Heart right ventricle (tissue), 16 donors: Measurements from ENCODE around the gene HSPA1L. TPM values are rescaled to one million over a fixed set of nuclear protein-coding genes. Genes with fewer than 3 reads are reported as not detected.

Source experiments
- ATAC-seq, 8 donors: fragments of 200-7000 bp; cut with Tn5 transposase; one replicate each; pipeline ENCODE4 v1.9.1; 2020; ENCODE audit warnings: mild to moderate bottlenecking in 8 of 8, moderate library complexity in 8 of 8, moderate number of reproducible peaks in 1 of 8
- DNase-seq, 2 donors: peaks; one replicate each; pipeline ENCODE4 v3.0.0-alpha.2; 2020
- H3K27ac ChIP-seq, 10 donors: fragments of 200-600 bp; sonication (generic) in 2 of 10; one replicate each; pipeline versions ENCODE4 v1.5.0 to v1.8.0; 2020 to 2022; ENCODE audit warnings: mild to moderate bottlenecking in 3 of 10
- H3K27me3 ChIP-seq, 7 donors: fragments of 200-600 bp; one replicate each; pipeline ENCODE4 v1.8.0; 2021 to 2022; ENCODE audit warnings: mild to moderate bottlenecking in 2 of 7
- H3K36me3 ChIP-seq, 9 donors: fragments of 200-600 bp; sonication (generic) in 1 of 9; one replicate each; pipeline versions ENCODE4 v1.5.0 to v1.8.0; 2020 to 2022; ENCODE audit warnings: mild to moderate bottlenecking in 2 of 9
- H3K4me1 ChIP-seq, 9 donors: fragments of 200-600 bp; sonication (generic) in 1 of 9; one replicate each; pipeline versions ENCODE4 v1.5.0 to v1.8.0; 2020 to 2022; ENCODE audit warnings: mild to moderate bottlenecking in 4 of 9
- H3K4me3 ChIP-seq, 10 donors: fragments of 200-600 bp; sonication (generic) in 2 of 10; one replicate each; pipeline versions ENCODE4 v1.5.0 to v1.8.0; 2020 to 2022; ENCODE audit warnings: mild to moderate bottlenecking in 7 of 10, moderate library complexity in 2 of 10
- H3K9me3 ChIP-seq, 11 donors: fragments of 200-600 bp in 10 of 11; sonication (generic) in 2 of 11; one replicate each; pipeline versions ENCODE4 v1.5.0 to v1.8.0; 2013 to 2022; ENCODE audit warnings: mild to moderate bottlenecking in 2 of 11, control low read depth in 1 of 11, moderate library complexity in 1 of 11
- CTCF ChIP-seq, 9 donors: fragments of 200-600 bp; sonication (generic) in 2 of 9; IDR thresholded peaks; one replicate each; pipeline versions ENCODE4 v1.5.0 to v1.8.0; 2021 to 2022; ENCODE audit warnings: antibody characterized with exemption in 9 of 9, mild to moderate bottlenecking in 5 of 9, moderate library complexity in 1 of 9
- WGBS, 2 donors: extraction: QIAGEN DNeasy Blood & Tissue Kit; methylation state at CpG; one replicate each; pipeline ENCODE4 v1.1.7; 2013; ENCODE audit warnings: inconsistent platforms in 1 of 2; 5-methylcytosine and 5-hydroxymethylcytosine counted together
- intact Hi-C, 10 donors: fragments of 100-400 bp; cut with DNase I; formaldehyde crosslinking; loops; one replicate each; pipeline versions ENCODE4 v1.11.1 to v1.14.2; 2022
- polyA plus RNA-seq, 2 donors: library from polyadenylated mRNA; stranded (reverse); fragments of 200-250 nt; gene quantifications; one replicate each; pipeline ENCODE4 v1.2.3, GENCODE V29; 2013
- total RNA-seq, 10 donors: library from RNA; stranded (reverse); fragmentation: NEBNext Ultra II Directional in 3 of 10; extraction: Animal tissue kit (Norgen Biotek cat#: 25700) in 3 of 10; gene quantifications; one replicate each; pipeline versions ENCODE4 v1.2.1 to v1.2.4, GENCODE V29; 2021 to 2023
- donor health status: Arrhythmogenic right ventricular cardiomyopathy.
- donor health status: ischemic (EF 13 %, LVEDD 7.1; RV severe dilation, severe dysfunction).
- donor health status: healthy with polysubstance abuse.
- donor health status: DM: no; HTN: yes; CAD: no.
- donor health status: DM: no; HTN: no; CAD: no.
- donor health status: ischemic (EF 25% LVEDD 6.9; RV normal size, moderate dysfunction).
- donor health status: ischemic (EF 25% LVEDD 5.7; RV mildly dilated, moderate dysfunction).
- donor health status: healthy.
- donor health status: DM: yes; HTN: yes; CAD: no.
- donor health status: Ischemic cardiomyopathy.
- donor health status: ischemic (EF 35%, LVEDD 5.7; RV mildly dilated, moderate dysfunction).
- donor health status: nonischemic (EF 11% LVEDD 7.7; RV severe dilation, severe dysfunction).
- donor health status: DM: yes; HTN: yes; CAD: no.
- donor health status: PGD.
- donor health status: ischemic (EF 29% LVEDD 5.4; RV normal size, mild dysfunction).
- donor health status: nonischemic (EF 23%, LVEDD 6.1; RV moderate dilation, normal function).

The HSPA1L gene
- total and polyA plus RNA-seq, 12 donors, result 0.80 to 2.9 (median 1.8) TPM

- WGBS, 2 donors, result 37 to 38% methylated on average over 14 of the region's 14 CpGs
- ATAC-seq (peak in 2 of 8 donors; percentile 1 to 9), DNase-seq (no peak)
- Histone ChIP-seq H3K27me3 (no peaks in the 10 kb centered on the region), H3K27ac (peak overlapping the region in 9 of 10 donors; percentile 41 to 83 (median 77)), H3K36me3 (peaks cover 0 to 39% (median 14%) of the 10 kb centered on the region in 9 donors), H3K4me3 (peak overlapping the region in 8 of 10 donors; percentile 13 to 47 (median 36)), H3K4me1 (peaks cover 7 to 23% (median 13%) of the 10 kb centered on the region in 9 donors), H3K9me3 (no peaks in the 10 kb centered on the region)
- intact Hi-C loops, result loop anchor here in 4 of 10 donors (5.0 to 10.0 kb wide), 3 partner anchors 56 to 61 kb away; no protein-coding TSS in a partner anchor
- TF ChIP-seq CTCF (IDR thresholded peaks at IDR 0.05), result no peak
These were observed 38.5 kb downstream of the HSPA1L start for GRCh38 chr6:31776485-31776988.

- intact Hi-C loops, result loop anchor here in 4 of 10 donors (5.0 to 10.0 kb wide), 3 partner anchors 56 to 61 kb away; no protein-coding TSS in a partner anchor
- 89 to 94% methylated on average over 32 of the region's 32 CpGs for WGBS, 2 donors
- Histone ChIP-seq H3K4me3 (no peak overlapping the region), H3K27me3 (no peaks in the 10 kb centered on the region), H3K9me3 (no peaks in the 10 kb centered on the region), H3K27ac (peak overlapping the region in 7 of 10 donors; percentile 68 to 83 (median 80)), H3K36me3 (peaks cover 0 to 32% (median 10%) of the 10 kb centered on the region in 9 donors), H3K4me1 (peaks cover 7 to 23% (median 13%) of the 10 kb centered on the region in 9 donors)
- DNase-seq (no peak), ATAC-seq (no peak)
- TF ChIP-seq CTCF (IDR thresholded peaks at IDR 0.05), result no peak
These were observed 39.2 kb downstream of the HSPA1L start for GRCh38 chr6:31775633-31776484.

- peaks cover 7 to 23% (median 13%) of the 10 kb centered on the region in 9 donors for H3K4me1 ChIP-seq
- TF ChIP-seq CTCF (IDR thresholded peaks at IDR 0.05), result no peak
- WGBS, 2 donors, result 79 to 81% methylated on average over 4 of the region's 4 CpGs
These were observed 39.9 kb downstream of the HSPA1L start for GRCh38 chr6:31775184-31775583.

GRCh38 chr6:31771992-31772358, 43.1 kb downstream of the HSPA1L start:
- no peaks in the 10 kb centered on the region for H3K9me3 ChIP-seq
- H3K27me3 ChIP-seq, result no peaks in the 10 kb centered on the region
- peaks cover 2 to 39% (median 7%) of the 10 kb centered on the region in 9 donors for H3K4me1 ChIP-seq
- ATAC-seq, result no peak
- H3K27ac ChIP-seq, result no peak overlapping the region
- intact Hi-C loops, result loop anchor here in 4 of 10 donors (2.0 to 10.0 kb wide), 3 partner anchors 59 to 63 kb away; no protein-coding TSS in a partner anchor
- no peak overlapping the region for H3K4me3 ChIP-seq
- H3K36me3 ChIP-seq, result peaks cover 0 to 5% (median 0%) of the 10 kb centered on the region in 9 donors
- no peak for TF ChIP-seq CTCF (IDR thresholded peaks at IDR 0.05)
- WGBS, 2 donors, result 72 to 74% methylated on average over 4 of the region's 4 CpGs
- DNase-seq, result no peak

More at GRCh38 chr6:31775184-31775583, 39.9 kb downstream of the HSPA1L start:
- no peaks in the 10 kb centered on the region for H3K9me3 ChIP-seq
- H3K27ac ChIP-seq, result no peak overlapping the region
- peaks cover 0 to 25% (median 7%) of the 10 kb centered on the region in 9 donors for H3K36me3 ChIP-seq
- no peaks in the 10 kb centered on the region for H3K27me3 ChIP-seq
- DNase-seq, result no peak
- intact Hi-C loops, result loop anchor here in 4 of 10 donors (5.0 to 10.0 kb wide), 3 partner anchors 57 to 62 kb away; no protein-coding TSS in a partner anchor
- no peak for ATAC-seq
- no peak overlapping the region for H3K4me3 ChIP-seq
